A673 (cell line): ENCODE data around the gene COPRS.

Experiments used
- EZH2 ChIP-seq: fragments of 200-600 bp; sonication (generic); IDR thresholded peaks from 2 replicates; pipeline ENCODE4 v1.6.1; 2017; ENCODE audit warnings: borderline replicate concordance, low read depth, mild to moderate bottlenecking, mixed read lengths, antibody characterized with exemption, low read length; ENCODE audit not compliant: poor library complexity, severe bottlenecking
- TF ChIP-seq, protein P1 (sequence below): fragments of 300-800, 200-600 bp; sonication (generic); conservative IDR thresholded peaks from 2 replicates; pipeline ENCODE4 v1.5.1; 2017; ENCODE audit warnings: low read depth, mild to moderate bottlenecking, antibody characterized with exemption, low read length, moderate library complexity, mixed read lengths

DNA sequence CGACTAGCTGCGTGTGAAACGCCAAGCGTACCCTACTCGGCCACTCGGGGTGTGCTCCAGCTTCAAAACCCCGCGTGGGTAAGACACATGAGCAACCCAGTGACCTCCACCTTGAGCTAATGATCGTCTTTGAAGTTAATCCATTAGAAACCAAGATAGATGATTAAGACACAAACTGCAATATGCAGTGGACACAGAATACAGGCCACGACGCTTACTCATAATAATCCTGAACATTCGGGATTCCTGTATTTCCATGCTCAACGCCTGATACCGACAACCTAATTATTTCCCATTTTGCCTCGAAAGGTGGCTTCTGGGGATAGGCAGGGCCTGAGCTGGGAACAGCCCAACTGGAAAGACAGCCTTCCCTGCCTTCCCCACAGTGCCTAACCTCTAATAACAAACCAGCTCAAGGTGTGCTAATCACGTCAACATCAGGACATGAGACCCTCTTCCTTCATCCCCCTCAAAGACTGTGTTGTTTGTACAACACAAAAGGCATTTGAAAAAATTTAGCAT lies 504 bp upstream of the COPRS start:
- TF ChIP-seq, protein P1, sequence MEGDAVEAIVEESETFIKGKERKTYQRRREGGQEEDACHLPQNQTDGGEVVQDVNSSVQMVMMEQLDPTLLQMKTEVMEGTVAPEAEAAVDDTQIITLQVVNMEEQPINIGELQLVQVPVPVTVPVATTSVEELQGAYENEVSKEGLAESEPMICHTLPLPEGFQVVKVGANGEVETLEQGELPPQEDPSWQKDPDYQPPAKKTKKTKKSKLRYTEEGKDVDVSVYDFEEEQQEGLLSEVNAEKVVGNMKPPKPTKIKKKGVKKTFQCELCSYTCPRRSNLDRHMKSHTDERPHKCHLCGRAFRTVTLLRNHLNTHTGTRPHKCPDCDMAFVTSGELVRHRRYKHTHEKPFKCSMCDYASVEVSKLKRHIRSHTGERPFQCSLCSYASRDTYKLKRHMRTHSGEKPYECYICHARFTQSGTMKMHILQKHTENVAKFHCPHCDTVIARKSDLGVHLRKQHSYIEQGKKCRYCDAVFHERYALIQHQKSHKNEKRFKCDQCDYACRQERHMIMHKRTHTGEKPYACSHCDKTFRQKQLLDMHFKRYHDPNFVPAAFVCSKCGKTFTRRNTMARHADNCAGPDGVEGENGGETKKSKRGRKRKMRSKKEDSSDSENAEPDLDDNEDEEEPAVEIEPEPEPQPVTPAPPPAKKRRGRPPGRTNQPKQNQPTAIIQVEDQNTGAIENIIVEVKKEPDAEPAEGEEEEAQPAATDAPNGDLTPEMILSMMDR: no peak
- TF ChIP-seq EZH2: no peak
